CD4-positive, alpha-beta T cell treated with Interleukin-4 for 4 hours (primary cell): Measurements from ENCODE around the gene NDNF.

Experiments
- DNase-seq: peaks from one replicate; pipeline ENCODE4 v3.0.0-alpha.2; 2020

Gene NDNF, protein sequence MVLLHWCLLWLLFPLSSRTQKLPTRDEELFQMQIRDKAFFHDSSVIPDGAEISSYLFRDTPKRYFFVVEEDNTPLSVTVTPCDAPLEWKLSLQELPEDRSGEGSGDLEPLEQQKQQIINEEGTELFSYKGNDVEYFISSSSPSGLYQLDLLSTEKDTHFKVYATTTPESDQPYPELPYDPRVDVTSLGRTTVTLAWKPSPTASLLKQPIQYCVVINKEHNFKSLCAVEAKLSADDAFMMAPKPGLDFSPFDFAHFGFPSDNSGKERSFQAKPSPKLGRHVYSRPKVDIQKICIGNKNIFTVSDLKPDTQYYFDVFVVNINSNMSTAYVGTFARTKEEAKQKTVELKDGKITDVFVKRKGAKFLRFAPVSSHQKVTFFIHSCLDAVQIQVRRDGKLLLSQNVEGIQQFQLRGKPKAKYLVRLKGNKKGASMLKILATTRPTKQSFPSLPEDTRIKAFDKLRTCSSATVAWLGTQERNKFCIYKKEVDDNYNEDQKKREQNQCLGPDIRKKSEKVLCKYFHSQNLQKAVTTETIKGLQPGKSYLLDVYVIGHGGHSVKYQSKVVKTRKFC

DNA sequence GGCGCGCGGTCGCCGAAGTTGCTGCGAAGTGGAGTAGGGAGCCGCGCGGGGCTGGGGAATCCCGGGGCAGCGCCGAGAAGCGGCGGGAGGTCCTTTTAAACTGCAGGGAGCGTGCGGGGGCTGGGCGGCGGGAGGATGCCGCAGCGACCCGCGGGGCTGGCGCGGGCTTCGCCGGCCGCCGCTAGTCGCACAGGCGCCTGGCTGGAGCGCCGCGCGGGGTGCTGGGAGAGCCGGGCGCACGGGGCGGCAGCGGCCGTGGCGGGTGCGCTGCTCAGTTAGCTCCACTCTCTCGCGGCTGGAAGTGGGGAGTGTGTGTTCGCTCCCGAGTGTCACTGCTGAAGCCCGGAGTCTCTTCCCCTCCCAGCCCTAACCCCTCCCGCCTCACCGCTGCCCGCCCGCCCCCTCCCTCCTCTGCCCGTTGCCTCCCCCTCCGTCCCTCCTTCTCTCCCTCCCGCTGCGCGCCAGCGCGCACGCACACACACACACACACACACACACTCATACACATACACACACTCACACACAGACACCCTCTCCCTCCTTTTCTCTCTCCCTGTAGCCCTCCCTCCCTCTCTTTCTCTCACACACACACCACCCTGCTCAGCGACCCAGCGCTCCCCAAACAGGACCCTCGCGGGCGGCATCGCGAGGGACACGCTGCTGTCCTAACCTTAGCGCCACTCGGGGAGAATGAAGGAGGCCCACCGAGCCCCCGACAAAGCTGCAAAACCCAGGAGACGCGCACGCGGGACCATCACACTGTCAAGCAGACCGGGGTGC lies at the start of gene NDNF:
Gene NDNF (minus strand): TSS at position 312 of the 780 bp plus-strand sequence. CDS start 26,698 bp downstream, outside the sequence.
- DNase-seq = peak; percentile 11

DNA sequence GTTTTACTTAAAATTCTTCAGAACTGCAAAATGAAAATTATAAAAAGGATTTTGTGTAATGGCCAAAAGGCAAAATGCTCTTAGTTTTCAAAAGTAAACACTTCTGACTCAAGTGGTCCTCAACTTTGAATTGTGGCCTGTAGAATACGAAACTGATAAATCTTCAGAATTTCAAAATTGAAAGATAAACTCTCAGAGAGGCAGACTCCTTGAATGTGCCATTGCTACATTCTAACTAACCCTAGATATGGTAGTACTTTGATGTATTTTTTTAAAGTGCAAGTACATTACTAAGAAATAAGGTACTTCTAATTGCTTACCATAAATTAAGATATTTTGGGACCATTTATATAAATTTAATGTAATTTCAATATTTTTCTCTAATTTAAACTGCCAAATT lies 47.4 kb upstream of the NDNF start:
- DNase-seq = no peak

GRCh38 chr4:121118344-121118743 lies 46.0 kb upstream of the NDNF start:
- no peak for DNase-seq

GRCh38 chr4:121114756-121115155 lies 42.4 kb upstream of the NDNF start:
- DNase-seq = no peak

DNA sequence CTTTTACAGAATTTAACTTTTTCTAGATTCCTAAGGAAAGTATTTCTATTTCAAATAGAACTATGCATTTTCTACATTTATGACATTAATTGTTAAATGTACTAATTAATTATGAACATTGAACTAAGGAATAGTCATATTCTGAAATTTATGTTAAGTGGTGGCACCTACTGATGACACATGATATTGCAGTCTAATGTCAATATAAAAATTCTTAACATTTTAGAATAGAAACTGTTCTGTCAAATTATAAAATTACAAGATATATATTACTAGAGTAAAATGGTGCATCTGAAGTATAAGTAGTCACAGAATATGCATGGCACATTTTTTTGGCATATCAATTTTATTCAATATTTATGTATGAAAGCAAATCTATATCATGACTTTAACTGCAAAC lies 40.2 kb upstream of the NDNF start:
- DNase-seq = no peak

DNA sequence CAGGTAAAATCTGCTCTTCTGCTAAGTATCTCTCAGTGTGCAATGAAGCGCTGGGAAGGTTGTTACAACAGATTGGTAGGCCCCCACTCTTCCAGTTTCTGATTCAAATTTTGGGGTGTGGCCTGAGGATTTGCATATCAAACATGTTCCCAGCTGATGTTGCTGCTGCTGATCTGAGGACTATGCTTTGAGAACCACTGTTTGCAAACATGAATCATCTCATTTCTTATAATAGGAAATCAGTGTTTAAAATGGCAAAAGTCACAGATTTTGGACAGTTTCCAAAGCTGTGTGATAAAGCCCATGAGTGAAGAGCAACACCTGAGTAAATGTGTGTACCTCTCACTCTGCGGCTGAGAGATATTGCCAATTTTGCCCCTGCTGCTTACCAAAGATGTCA lies 36.2 kb upstream of the NDNF start:
- no peak for DNase-seq

DNA sequence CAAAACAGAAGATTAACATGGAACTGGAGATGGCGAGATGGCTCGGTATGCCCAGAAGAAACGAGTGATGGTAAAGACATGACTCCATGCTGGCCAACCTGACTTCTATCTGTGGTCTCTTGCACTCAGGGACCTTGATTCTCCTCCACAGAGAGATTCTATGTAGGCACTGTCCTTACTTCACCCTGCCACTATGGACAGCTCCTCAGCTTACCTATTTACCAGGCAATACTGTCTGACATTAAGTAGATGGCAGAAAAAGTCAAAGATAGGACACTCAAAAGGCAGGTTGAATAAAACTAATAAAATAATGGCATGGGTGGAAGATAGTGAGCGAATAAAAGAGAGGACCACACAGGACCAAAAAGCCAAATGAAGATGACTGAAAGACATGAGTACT lies 35.2 kb upstream of the NDNF start:
- no peak for DNase-seq

GRCh38 chr4:121100093-121100775 lies 27.9 kb upstream of the NDNF start:
- no peak for DNase-seq

DNA sequence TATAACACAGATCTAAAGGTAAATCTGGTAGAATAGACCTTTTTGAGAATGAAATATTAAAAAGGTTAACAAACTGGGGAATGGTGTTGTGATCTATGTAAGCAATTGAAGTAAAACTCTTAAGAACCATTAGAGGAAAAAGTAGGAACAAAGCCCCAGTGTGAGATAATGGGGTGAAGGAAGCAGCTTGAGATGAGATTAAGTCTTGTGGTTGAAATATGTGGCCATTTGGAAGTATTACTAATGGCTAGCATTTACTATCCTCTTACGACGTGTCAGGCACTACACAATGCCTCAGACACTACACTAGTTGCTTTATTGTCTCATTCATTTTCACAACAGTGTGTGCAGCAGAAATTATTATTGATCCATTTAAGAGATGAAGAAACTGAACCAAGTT lies 25.9 kb upstream of the NDNF start:
- DNase-seq = no peak

GRCh38 chr4:121096629-121097028 lies 24.3 kb upstream of the NDNF start:
- DNase-seq = peak; percentile 29

DNA sequence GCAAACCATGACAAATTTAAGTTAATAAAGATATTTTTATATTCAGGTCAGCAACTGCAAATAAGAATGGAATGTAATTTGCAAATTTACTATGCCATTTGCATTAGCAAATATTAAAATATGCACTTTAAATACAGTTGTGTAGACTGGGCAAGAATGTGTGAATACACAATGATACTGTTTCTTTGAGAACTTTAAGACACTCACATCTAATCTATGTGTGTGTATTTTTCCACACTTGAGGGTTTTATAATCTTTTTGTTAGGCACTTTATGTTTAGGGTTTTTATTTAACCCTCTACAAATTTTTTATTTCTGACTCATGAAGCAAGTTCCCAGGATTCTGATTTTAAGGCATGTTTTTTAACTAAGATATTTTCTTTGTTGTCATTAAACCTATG lies 23.9 kb upstream of the NDNF start:
- DNase-seq = no peak

DNA sequence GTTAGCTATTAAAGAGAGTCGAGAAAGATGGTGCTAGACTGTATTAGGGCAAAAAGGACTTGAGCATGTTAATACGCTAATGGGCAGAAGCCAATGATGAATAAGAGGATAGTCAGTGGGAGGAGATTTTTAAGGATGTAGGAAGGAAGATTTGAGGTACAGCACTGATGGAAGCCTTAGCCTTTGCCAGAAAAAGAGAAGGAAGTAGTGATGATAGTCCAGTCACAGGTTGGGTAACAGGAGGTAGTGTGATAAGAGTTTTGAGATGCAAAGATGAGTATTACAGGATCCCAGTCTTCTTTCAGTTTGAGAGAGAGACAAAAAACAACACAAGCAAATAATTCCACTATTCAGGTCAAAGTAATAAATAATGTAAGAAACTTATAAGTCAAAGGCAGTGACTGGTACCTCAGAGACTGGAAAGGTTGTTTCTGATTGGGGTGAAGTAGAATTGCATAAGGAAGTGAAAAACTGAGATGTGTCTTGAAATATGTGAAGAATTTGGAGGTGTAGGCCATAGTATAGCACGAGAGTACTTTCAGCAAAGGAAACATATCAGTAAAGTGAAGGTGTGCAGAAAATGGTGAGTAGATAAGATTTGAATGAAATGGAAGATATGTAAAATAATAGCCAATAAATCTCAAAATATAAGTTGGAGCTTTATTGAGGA lies 22.1 kb upstream of the NDNF start:
- DNase-seq = no peak

- no peak for DNase-seq
These were observed 20.9 kb upstream of the NDNF start for GRCh38 chr4:121093261-121093660.

DNA sequence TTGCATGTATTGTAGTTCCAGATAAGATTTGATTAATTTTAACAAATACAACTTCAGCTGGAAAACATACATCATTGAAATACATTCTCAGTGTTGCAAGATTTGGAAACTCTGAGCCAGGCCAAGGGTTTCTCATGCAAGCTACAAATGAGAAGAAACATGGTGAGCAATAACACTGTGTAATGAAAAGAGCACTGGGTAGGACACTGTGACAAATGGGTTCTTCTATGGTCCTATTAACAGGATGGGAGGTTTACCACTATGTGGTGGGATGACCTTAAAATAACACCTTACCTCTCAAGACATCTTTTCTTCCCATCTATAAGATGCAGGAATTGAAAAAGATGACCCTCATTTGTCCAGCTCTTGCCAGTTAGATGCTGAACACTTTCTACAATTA lies 19.6 kb upstream of the NDNF start:
- no peak for DNase-seq

DNA sequence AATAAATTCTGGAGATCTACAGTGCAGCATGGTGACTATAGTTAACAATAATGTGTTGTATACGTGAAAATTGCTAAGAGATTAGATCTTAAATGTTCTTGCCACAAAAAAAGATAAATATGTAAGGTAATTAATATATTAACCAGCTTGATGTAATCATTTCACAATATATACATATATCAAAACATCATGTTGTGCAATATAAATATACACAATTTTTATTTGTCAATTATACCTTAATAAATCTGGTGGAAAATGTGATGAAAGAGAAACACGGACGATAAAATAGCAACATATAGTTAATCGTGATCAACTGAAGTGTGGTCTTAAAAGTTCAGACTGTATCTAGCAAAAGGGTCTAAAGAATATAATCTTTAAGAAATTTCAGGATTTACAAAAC lies 16.5 kb upstream of the NDNF start:
- no peak for DNase-seq

GRCh38 chr4:121079376-121079775 lies 7.0 kb upstream of the NDNF start:
- no peak for DNase-seq

GRCh38 chr4:121077496-121077895 lies 5.2 kb upstream of the NDNF start:
- DNase-seq = no peak

DNA sequence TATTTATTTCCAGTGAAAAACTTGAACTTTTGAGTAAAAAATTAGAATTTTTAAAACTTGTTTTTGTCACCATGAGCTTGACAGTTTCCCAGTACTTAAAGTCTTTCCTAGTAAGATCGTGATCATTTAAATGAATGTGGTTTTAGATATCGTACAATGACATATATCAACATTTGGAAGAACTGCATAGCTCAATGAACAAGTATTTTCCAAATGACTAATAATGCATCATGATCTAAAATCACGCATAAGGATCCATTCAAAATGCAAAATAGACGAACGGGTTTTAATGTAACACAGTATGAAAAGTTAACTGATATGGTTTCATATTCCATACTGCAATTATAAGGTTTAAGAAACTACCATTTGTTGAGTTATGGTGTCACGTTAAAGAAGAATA lies 4.1 kb upstream of the NDNF start:
- DNase-seq = no peak

DNA sequence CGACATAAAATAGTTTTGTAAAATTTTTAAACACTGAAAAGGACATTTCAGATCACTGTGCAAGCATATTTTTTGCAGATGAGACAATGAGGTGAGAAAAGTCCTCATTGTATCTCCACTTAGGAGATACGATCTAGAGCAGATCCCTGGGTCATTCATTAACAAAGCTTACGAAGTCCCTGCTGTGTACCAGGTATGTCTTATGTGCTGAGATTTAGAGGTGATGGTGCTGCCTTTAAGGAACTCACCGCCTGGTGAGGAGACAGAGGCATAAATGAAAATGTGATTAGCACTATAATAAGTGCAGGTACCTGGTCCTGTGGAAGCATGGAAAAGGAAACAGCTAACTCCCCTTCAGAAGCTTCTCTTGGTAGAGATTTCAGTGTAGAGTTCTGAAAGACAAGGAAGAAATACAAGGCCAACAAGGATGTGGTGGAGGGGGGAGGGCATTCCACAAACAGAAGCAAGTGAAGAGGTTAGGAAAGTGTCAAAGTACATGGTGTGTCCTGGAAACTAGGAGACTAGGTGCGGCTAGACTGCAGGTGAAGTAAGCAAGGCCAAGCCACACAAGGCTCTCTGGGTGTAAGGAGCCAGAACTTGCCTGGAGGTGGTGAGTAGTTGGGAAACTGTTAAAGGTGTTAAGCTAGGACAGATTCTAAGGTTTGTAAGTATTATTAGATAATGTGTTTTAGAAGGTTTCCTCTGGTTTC lies 1.5 kb upstream of the NDNF start:
- no peak for DNase-seq

DNA sequence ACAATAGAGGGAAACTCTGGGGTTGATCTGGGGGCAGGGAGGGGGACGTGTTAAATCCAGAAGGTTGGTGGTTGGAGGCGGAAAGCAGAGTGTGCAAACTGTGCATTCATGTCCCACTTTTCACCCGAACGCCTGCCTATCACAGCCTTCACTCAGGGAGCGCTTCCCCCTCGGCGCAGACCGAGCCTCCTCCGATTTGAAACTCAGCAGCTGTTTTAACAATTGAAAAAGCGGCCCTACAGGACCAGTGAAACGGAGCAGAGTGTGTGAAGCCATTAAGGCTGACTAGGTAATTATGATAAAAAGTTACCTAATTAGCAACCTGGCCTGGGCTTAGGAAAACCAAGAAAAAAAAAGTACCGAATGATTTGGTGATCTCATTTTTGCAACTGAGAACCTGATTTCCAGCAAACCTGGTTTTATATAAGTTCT lies 685 bp upstream of the NDNF start:
- DNase-seq = no peak

DNA sequence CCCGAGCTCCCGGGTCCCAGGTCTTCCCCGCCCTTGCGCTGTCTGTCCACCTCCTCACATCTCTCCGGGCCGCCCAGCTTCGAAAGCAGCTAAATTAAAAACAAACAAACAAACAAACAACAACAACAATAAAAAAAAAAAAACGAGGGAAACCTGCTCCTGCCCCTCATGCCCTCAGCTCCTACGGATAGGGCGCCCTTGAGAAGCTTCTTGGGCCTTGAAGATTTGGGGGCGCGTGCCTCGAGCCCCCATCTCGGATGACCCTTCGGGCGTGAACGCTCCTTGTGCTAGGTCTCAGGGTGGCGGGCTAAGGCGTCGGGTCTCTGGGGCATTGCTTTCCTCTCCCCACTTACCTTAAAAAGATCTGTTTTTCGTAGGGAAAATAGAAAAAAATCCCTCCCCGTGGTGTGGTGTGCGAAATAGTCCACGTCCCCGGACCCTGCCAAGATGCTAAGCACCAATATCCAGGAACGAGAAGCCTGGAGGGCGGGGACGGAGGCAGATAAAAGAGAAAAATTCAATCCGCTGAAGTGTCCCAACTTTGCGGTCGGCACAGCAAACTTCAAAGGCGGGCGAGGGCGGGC lies 603 bp downstream of the NDNF start:
- no peak for DNase-seq
